Sigmoid colon (tissue), 4 donors: Measurements from ENCODE around the gene RTKN2.

Experiments used
- CTCF ChIP-seq, 4 experiments: fragments of 450-650 bp in 3 of 4; fragments of 200-600 bp in 1 of 4; IDR thresholded peaks; one replicate each; pipeline ENCODE4 v1.5.1; 2016 to 2019; ENCODE audit warnings: antibody characterized with exemption in 4 of 4, mild to moderate bottlenecking in 3 of 4, moderate library complexity in 2 of 4
- POLR2A ChIP-seq, 2 donors: fragments of 450-650 bp; IDR thresholded peaks; one replicate each; pipeline ENCODE4 v1.6.1; 2016; ENCODE audit warnings: antibody characterized with exemption in 2 of 2, mild to moderate bottlenecking in 2 of 2, moderate library complexity in 2 of 2
- POLR2AphosphoS5 ChIP-seq, 4 donors: sonication (generic); formaldehyde crosslinking; IDR thresholded peaks; one replicate each; pipeline ENCODE4 v1.6.1; 2017; ENCODE audit warnings: antibody characterized with exemption in 4 of 4

DNA sequence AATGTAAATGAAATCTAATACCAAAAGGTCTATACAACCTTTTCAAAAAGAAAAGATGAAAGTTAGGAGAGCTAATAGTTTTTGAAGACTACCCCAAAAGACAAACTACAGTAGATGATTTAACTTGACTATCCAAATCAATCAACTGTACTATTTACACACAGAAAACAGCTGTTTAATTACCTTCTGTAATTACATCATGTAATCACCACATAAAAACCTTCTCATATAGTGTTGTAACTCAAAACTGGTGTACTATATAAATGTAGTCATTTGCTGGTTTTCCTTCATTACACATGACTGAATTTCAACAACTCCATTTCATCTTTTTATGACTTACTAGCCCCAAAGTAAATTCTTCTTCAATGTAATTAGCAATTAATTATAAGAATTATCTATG lies 4.5 kb downstream of the RTKN2 start:
- TF ChIP-seq CTCF (IDR thresholded peaks at IDR 0.05) (no peak), POLR2A (IDR thresholded peaks at IDR 0.05) (no peak), POLR2AphosphoS5 (IDR thresholded peaks at IDR 0.05) (no peak)
